Measurements from ENCODE around the gene TTC22.

The TTC22 gene

GRCh38 chr1:54819733-54820132 is 18.6 kb upstream of the TTC22 start:
- Histone ChIP-seq H3K4me3 (ENCODE audit: severe bottlenecking) (no peak overlapping the region), H3K36me3 (ENCODE audit: low read depth) (no peaks in the 10 kb centered on the region), H3K9me3 (ENCODE audit: severe bottlenecking) (no peaks in the 10 kb centered on the region), H3K4me1 (ENCODE audit: insufficient read depth, poor library complexity, severe bottlenecking) (no peaks in the 10 kb centered on the region), H3K27me3 (ENCODE audit: insufficient read depth, poor library complexity, severe bottlenecking) (no peaks in the 10 kb centered on the region), H3K27ac (ENCODE audit: poor library complexity, severe bottlenecking) (no peak overlapping the region)
- ATAC-seq (ENCODE audit: low read depth), result no peak
- DNase-seq (ENCODE audit: low spot score), result no peak
- no peak for TF ChIP-seq CTCF (IDR thresholded peaks at IDR 0.05; ENCODE audit: poor library complexity, severe bottlenecking)

- Histone ChIP-seq H3K4me1 (ENCODE audit: insufficient read depth, poor library complexity, severe bottlenecking) (no peaks in the 10 kb centered on the region), H3K4me3 (ENCODE audit: severe bottlenecking) (no peak overlapping the region), H3K36me3 (ENCODE audit: low read depth) (no peaks in the 10 kb centered on the region), H3K27me3 (ENCODE audit: insufficient read depth, poor library complexity, severe bottlenecking) (no peaks in the 10 kb centered on the region), H3K27ac (ENCODE audit: poor library complexity, severe bottlenecking) (no peak overlapping the region), H3K9me3 (ENCODE audit: severe bottlenecking) (no peaks in the 10 kb centered on the region)
- ATAC-seq (ENCODE audit: low read depth) (no peak), DNase-seq (ENCODE audit: low spot score) (no peak)
- TF ChIP-seq CTCF (IDR thresholded peaks at IDR 0.05; ENCODE audit: poor library complexity, severe bottlenecking), result no peak
Observed at GRCh38 chr1:54819195-54819536, 18.0 kb upstream of the TTC22 start.

- no peaks in the 10 kb centered on the region for H3K27me3 ChIP-seq (ENCODE audit: insufficient read depth, poor library complexity, severe bottlenecking)
- no peak for TF ChIP-seq CTCF (IDR thresholded peaks at IDR 0.05; ENCODE audit: poor library complexity, severe bottlenecking)
- H3K4me1 ChIP-seq (ENCODE audit: insufficient read depth, poor library complexity, severe bottlenecking), result no peaks in the 10 kb centered on the region
- no peak for ATAC-seq (ENCODE audit: low read depth)
- H3K36me3 ChIP-seq (ENCODE audit: low read depth), result no peaks in the 10 kb centered on the region
- H3K4me3 ChIP-seq (ENCODE audit: severe bottlenecking), result no peak overlapping the region
- no peaks in the 10 kb centered on the region for H3K9me3 ChIP-seq (ENCODE audit: severe bottlenecking)
- no peak overlapping the region for H3K27ac ChIP-seq (ENCODE audit: poor library complexity, severe bottlenecking)
- no peak for DNase-seq (ENCODE audit: low spot score)
Observed at GRCh38 chr1:54818461-54819194, 17.5 kb upstream of the TTC22 start.

GRCh38 chr1:54816951-54817350 is 15.8 kb upstream of the TTC22 start:
- no peak overlapping the region for H3K27ac ChIP-seq (ENCODE audit: poor library complexity, severe bottlenecking)
- no peak for ATAC-seq (ENCODE audit: low read depth)
- DNase-seq (ENCODE audit: low spot score), result no peak
- H3K4me1 ChIP-seq (ENCODE audit: insufficient read depth, poor library complexity, severe bottlenecking), result no peaks in the 10 kb centered on the region
- TF ChIP-seq CTCF (IDR thresholded peaks at IDR 0.05; ENCODE audit: poor library complexity, severe bottlenecking), result no peak
- no peak overlapping the region for H3K4me3 ChIP-seq (ENCODE audit: severe bottlenecking)
- no peaks in the 10 kb centered on the region for H3K36me3 ChIP-seq (ENCODE audit: low read depth)
- no peaks in the 10 kb centered on the region for H3K27me3 ChIP-seq (ENCODE audit: insufficient read depth, poor library complexity, severe bottlenecking)
- H3K9me3 ChIP-seq (ENCODE audit: severe bottlenecking), result no peaks in the 10 kb centered on the region

- H3K27ac ChIP-seq (ENCODE audit: poor library complexity, severe bottlenecking), result no peak overlapping the region
- H3K27me3 ChIP-seq (ENCODE audit: insufficient read depth, poor library complexity, severe bottlenecking), result no peaks in the 10 kb centered on the region
- DNase-seq (ENCODE audit: low spot score) (no peak), ATAC-seq (ENCODE audit: low read depth) (no peak)
- H3K36me3 ChIP-seq (ENCODE audit: low read depth), result no peaks in the 10 kb centered on the region
- H3K4me1 ChIP-seq (ENCODE audit: insufficient read depth, poor library complexity, severe bottlenecking), result no peaks in the 10 kb centered on the region
- no peak for TF ChIP-seq CTCF (IDR thresholded peaks at IDR 0.05; ENCODE audit: poor library complexity, severe bottlenecking)
- H3K4me3 ChIP-seq (ENCODE audit: severe bottlenecking), result no peak overlapping the region
- no peaks in the 10 kb centered on the region for H3K9me3 ChIP-seq (ENCODE audit: severe bottlenecking)
Observed at GRCh38 chr1:54816130-54816529, 15.0 kb upstream of the TTC22 start.
